HAP-1 (cell line): ENCODE measurements around the gene KRT73.
A peak's percentile ranks its signal among the peaks of the same experiment; 100 is the strongest.

Source experiments
- DNase-seq, 2 experiments: peaks; one replicate each; pipeline ENCODE4 v3.0.0-alpha.2; 2016 to 2020; ENCODE audit warnings: low spot score in 2 of 2
- H3K27me3 ChIP-seq: fragments of 250-450 bp; sonication (Bioruptor Pico); 2 replicates; pipeline ENCODE4 v1.5.1; 2020; ENCODE audit warnings: low read depth, mild to moderate bottlenecking, moderate library complexity
- H3K36me3 ChIP-seq: fragments of 250-450 bp; sonication (Bioruptor Pico); replicated peaks from 2 replicates; pipeline ENCODE4 v1.5.1; 2020; ENCODE audit warnings: mild to moderate bottlenecking
- H3K4me1 ChIP-seq: fragments of 250-450 bp; sonication (Bioruptor Pico); 2 replicates; pipeline ENCODE4 v1.5.1; 2020; ENCODE audit warnings: mild to moderate bottlenecking
- H3K4me3 ChIP-seq: fragments of 250-450 bp; sonication (Bioruptor Pico); 2 replicates; pipeline ENCODE4 v1.5.1; 2020; ENCODE audit warnings: mild to moderate bottlenecking, moderate library complexity
- H3K9me3 ChIP-seq: fragments of 250-450 bp; sonication (Bioruptor Pico); 2 replicates; pipeline ENCODE4 v1.5.1; 2020; ENCODE audit warnings: mild to moderate bottlenecking, moderate library complexity
- in situ Hi-C: fragments of 300-500 bp; cut with MboI; formaldehyde crosslinking; loops from 3 replicates; pipeline ENCODE4 v1.14.3; 2020; ENCODE audit warnings: low sequenced_read_pairs, inconsistent platforms, mixed read lengths

The KRT73 gene

DNA sequence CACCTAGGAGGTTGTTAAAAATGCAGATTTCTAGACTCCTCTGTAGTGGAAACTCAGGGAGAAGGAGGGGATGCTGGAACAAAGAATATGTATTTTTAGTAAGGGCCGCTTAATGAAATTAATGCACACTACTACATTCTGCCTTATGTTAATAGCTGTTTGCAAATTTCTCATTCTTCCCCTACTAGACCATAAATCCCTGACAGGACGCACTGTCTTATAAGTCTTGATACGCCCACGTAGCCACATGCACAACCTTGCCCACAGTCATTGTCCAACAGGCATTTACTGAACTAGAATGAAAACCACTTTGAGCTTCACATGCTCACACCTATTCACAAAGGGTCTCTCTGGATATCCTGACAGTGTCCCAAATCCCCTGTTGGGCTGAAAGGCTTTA is 23.1 kb upstream of the KRT73 start:
- in situ Hi-C loops: no loop called here
- H3K27me3 ChIP-seq: peaks cover 28% of the 10 kb centered on the region

DNA sequence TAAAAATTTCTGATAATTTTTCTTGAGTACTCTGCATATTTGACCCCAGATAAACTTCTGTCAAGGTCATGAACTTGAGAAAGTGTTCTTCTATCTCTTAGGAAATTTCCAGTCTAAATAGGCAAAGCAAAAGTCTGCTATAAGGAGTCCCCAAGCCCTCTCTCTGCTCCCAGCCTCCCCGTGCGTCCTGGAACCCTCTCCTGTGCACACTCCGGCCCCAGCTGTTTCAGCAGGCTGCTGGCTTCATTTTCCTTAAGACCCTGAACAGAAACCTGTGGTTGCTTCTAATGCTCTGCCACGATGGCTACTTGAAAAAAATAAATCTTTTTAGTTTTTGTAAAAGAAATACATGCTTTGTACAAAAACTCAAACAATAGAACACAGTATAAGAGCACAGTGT is 18.9 kb upstream of the KRT73 start:
- peaks cover 28% of the 10 kb centered on the region for H3K27me3 ChIP-seq
- in situ Hi-C loops: no loop called here

More for the DNA sequence above, 23.1 kb upstream of the KRT73 start:
- Histone ChIP-seq H3K4me1 (no peaks in the 10 kb centered on the region), H3K36me3 (no peaks in the 10 kb centered on the region), H3K4me3 (no peak overlapping the region), H3K9me3 (no peaks in the 10 kb centered on the region)
- DNase-seq: no peak

DNA sequence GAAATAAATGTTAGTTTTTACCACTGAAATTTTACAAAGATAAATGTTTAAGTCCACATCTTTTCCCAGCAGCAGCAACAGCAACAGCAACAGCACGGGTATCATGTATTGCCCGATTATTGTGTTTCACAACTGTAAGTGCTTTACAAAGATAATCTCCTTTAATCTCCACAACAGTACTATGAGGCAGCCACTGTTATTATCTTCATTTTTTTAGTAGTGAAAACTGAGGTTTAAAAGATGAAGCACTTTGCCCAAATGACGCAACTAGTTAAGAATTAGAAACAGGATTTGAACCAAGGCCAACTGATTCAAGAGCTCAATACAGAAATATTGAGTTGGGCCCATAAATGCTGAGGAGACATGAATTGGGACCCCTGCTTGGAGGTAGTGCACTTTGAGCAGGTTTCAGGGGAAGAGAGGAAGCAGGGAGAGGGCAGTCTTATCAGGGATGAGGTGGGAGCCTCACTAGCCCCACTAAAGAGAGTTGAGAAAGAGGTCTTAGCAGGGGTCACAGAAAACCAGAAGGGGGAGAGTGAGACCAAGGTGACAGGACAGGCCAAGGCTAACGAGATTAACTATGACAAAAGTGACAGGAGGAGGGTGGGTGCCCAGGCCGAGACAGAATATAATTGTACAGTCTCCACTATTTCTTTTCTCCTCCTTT is 18.4 kb upstream of the KRT73 start:
- in situ Hi-C loops: no loop called here
- Histone ChIP-seq H3K36me3 (no peaks in the 10 kb centered on the region), H3K9me3 (no peaks in the 10 kb centered on the region), H3K27me3 (peaks cover 27% of the 10 kb centered on the region), H3K4me1 (no peaks in the 10 kb centered on the region), H3K4me3 (no peak overlapping the region)
- DNase-seq: peak in 1 of 2 experiments; percentile 8

More for the DNA sequence above, 18.9 kb upstream of the KRT73 start:
- no peak for DNase-seq
- Histone ChIP-seq H3K4me3 (no peak overlapping the region), H3K4me1 (no peaks in the 10 kb centered on the region), H3K9me3 (no peaks in the 10 kb centered on the region), H3K36me3 (no peaks in the 10 kb centered on the region)

DNA sequence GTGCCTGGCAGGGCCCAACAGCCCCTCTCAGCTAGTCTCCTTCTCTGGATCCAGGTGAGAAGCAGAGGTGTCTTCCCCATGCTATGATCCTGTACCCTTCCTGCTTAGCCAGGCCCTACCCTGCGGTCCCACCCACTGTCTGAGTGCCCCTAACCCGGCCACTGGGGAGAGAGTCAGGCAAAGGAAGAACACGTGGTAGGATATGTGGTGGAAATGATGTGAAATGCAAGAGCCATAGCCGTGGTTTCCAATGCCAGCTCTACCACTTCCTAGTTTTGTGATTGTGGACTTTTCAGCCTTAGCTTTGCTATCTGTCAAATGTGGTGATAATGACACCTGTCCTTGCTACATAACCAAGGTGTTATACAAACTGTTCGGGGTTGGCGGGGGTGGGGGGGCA is 17.8 kb upstream of the KRT73 start:
- no peaks in the 10 kb centered on the region for H3K36me3 ChIP-seq
- H3K9me3 ChIP-seq: no peaks in the 10 kb centered on the region
- H3K4me3 ChIP-seq: no peak overlapping the region
- in situ Hi-C loops: no loop called here
- no peak for DNase-seq
- H3K4me1 ChIP-seq: no peaks in the 10 kb centered on the region
- peaks cover 25% of the 10 kb centered on the region for H3K27me3 ChIP-seq

GRCh38 chr12:52634266-52635056 is 16.1 kb upstream of the KRT73 start:
- in situ Hi-C loops: no loop called here
- no peaks in the 10 kb centered on the region for H3K4me1 ChIP-seq
- no peaks in the 10 kb centered on the region for H3K9me3 ChIP-seq
- no peak overlapping the region for H3K4me3 ChIP-seq
- DNase-seq: no peak
- no peaks in the 10 kb centered on the region for H3K36me3 ChIP-seq
- peaks cover 12% of the 10 kb centered on the region for H3K27me3 ChIP-seq

DNA sequence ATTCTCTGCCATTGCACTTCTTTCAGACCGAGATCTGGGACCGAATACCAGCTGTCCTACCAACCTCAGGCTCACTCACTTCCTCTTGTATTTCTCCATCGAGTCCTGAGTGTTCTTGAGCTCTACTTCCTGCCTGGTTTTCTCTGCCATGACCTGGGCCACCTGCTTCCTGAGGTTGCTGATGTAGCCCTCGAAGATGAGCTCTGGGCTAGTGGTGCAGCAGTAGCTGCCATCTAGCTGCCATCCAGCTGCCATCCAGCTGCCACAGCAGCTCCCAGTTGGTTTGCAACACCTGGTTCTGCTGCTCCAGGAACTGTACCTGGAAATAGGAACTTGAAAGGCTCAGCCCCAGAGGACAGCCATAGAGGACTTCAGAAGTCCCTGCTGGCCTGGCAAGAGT is 15.0 kb upstream of the KRT73 start:
- no peak overlapping the region for H3K4me3 ChIP-seq
- no peaks in the 10 kb centered on the region for H3K36me3 ChIP-seq
- no peak for DNase-seq
- H3K4me1 ChIP-seq: no peaks in the 10 kb centered on the region
- no peaks in the 10 kb centered on the region for H3K9me3 ChIP-seq
- peaks cover 5% of the 10 kb centered on the region for H3K27me3 ChIP-seq
- in situ Hi-C loops: no loop called here

DNA sequence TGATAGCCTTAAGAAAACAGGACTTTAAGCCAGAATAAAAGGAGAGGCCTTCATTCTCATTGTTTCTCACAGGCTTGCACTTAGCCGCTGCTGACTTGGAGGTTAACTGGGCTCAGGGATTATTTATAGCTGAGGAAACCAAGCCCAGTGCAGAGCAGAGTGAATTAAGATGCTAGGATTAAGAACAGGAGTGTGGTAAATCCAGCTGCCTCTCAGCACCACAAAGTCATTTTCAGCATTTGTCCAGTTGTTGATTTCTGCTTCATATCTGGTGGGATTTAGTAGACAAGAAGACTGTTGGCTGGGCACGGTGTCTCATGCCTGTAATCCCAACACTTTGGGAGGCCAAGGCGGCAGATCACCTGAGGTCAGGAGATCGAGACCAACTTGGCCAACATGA is 14.3 kb upstream of the KRT73 start:
- Histone ChIP-seq H3K27me3 (peaks cover 3% of the 10 kb centered on the region), H3K36me3 (no peaks in the 10 kb centered on the region), H3K9me3 (no peaks in the 10 kb centered on the region), H3K4me3 (no peak overlapping the region), H3K4me1 (no peaks in the 10 kb centered on the region)
- in situ Hi-C loops: no loop called here
- DNase-seq: no peak

DNA sequence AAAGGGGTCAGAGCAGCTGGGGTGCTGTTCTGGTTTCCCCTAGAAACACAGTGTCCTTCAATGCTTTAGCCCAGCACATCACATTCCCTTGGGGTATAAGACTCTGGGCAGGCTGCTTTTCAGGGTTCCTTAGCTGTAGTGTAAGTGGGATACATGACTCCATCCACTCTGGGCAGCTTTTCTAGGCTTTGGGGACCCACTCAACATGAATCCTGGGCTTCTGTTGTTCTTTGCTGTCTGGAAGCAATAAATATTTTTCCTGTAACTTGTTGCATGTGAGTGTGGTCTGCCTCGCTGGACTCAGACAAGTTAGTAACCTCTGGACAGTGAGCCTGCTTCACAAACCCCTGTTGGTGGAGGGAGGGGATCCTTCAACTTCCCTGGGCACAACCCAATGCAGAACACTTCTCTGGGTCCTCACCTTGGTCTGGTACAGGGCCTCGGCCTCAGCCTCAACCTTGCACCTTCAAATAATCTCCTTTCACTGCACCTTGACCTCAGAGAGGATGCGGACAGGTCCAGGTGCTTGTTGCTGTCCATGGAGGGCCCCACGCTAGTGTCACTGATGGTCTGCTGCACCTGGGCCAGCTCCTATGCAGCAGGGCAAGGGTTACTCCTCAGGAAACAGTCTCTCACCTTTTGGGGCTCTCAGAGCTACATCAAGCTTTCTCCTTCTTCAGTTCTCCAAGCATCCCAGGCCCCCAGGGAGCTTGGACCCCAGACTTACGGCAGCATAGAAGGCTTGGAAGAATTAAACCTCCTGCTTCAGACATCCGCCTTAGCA is 13.5 kb upstream of the KRT73 start:
- in situ Hi-C loops: no loop called here
- H3K4me3 ChIP-seq: no peak overlapping the region
- H3K27me3 ChIP-seq: peaks cover 3% of the 10 kb centered on the region
- no peak for DNase-seq
- no peaks in the 10 kb centered on the region for H3K36me3 ChIP-seq
- no peaks in the 10 kb centered on the region for H3K4me1 ChIP-seq
- no peaks in the 10 kb centered on the region for H3K9me3 ChIP-seq

DNA sequence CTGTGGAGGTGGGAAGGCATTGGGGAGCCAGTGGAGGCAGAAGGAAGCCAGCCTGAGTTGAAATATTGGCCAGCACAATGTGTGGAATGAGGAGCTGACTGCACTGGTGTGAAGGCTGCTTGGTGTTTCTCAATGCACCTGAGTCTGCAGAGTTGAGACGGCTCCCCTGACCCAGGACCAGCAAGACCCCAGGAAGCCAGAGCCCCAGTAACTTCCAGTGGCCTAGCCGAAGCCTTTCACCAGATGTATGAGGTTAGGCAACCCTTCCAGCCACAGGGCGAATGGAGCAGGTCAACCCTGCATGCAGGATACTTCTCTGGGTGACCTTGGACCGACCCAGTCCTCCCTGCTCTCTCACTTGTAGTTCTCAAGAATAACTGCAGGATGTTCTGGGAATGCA is 12.9 kb upstream of the KRT73 start:
- H3K36me3 ChIP-seq: no peaks in the 10 kb centered on the region
- no peaks in the 10 kb centered on the region for H3K9me3 ChIP-seq
- H3K27me3 ChIP-seq: peaks cover 3% of the 10 kb centered on the region; the same call in 1 of the 2 replicates
- DNase-seq: no peak
- no peak overlapping the region for H3K4me3 ChIP-seq
- H3K4me1 ChIP-seq: no peaks in the 10 kb centered on the region
- in situ Hi-C loops: no loop called here

GRCh38 chr12:52630599-52631200 is 12.3 kb upstream of the KRT73 start:
- no peak overlapping the region for H3K4me3 ChIP-seq
- no peaks in the 10 kb centered on the region for H3K36me3 ChIP-seq
- no peaks in the 10 kb centered on the region for H3K9me3 ChIP-seq
- DNase-seq: no peak
- in situ Hi-C loops: no loop called here
- peaks cover 3% of the 10 kb centered on the region; the same call in 1 of the 2 replicates for H3K27me3 ChIP-seq
- H3K4me1 ChIP-seq: no peaks in the 10 kb centered on the region

DNA sequence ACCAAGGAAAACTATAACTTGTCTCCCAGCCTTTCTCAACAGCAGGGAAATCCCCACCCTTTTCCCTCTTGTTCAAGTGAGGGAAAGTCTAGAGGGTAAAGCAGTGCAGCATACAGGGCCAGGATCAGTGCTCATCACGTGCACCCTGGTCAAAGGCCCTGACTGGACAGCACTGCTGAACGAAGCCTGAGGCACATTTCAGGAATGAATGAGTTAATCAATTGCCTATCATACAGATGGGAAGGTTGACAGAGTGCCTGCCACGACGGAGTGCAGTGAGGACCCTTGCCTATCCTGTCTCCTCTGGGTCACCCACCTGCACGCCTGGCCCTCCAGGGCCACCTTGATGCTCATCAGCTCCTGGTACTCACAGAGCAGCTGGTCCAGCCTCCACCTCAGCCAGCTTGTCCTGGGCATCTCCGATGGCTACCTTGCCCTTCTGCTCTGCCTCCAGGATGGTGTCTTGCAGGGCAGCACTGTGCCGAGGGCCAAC is 11.7 kb upstream of the KRT73 start:
- H3K36me3 ChIP-seq: no peaks in the 10 kb centered on the region
- H3K4me1 ChIP-seq: no peaks in the 10 kb centered on the region
- H3K9me3 ChIP-seq: no peaks in the 10 kb centered on the region
- no peak for DNase-seq
- H3K27me3 ChIP-seq: peaks cover 3% of the 10 kb centered on the region; the same call in 1 of the 2 replicates
- H3K4me3 ChIP-seq: no peak overlapping the region
- in situ Hi-C loops: no loop called here

DNA sequence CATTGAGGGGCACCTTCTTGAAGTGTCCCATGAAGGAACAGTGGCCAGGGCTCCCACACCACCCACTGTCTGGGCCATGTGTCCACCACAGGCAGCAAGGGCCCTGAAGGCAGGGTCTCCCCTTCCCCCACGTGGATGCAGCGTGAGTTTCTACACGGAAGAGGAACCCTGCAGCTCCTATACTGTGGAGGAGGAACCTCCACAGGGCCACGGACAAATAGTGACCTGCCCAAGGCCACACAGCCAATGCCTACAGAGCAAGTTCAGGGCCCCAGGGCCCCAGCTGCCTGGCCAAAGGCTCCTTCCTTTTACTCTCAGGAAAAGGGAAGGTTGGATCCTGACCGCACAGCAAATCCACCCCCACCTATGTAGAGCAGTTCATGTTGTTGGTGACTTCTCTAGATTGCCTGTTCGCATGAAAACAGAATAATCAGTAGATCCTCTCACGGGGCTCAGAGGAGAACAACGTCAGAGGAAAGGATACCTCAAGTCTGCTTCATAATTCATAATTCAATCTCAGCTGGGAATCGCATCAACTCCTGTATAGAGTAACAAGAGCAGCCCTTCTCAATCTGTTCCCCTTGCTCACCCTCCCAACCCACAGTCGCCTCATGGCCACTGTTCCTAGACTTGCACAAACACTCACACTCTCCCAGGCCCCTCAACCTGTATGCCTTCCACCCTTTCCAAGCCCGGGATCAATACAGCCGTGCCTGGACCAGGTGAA is 11.1 kb upstream of the KRT73 start:
- no peak overlapping the region for H3K4me3 ChIP-seq
- no peaks in the 10 kb centered on the region for H3K36me3 ChIP-seq
- in situ Hi-C loops: no loop called here
- no peaks in the 10 kb centered on the region for H3K4me1 ChIP-seq
- H3K9me3 ChIP-seq: no peaks in the 10 kb centered on the region
- H3K27me3 ChIP-seq: peaks cover 3% of the 10 kb centered on the region; the same call in 1 of the 2 replicates
- DNase-seq: no peak

DNA sequence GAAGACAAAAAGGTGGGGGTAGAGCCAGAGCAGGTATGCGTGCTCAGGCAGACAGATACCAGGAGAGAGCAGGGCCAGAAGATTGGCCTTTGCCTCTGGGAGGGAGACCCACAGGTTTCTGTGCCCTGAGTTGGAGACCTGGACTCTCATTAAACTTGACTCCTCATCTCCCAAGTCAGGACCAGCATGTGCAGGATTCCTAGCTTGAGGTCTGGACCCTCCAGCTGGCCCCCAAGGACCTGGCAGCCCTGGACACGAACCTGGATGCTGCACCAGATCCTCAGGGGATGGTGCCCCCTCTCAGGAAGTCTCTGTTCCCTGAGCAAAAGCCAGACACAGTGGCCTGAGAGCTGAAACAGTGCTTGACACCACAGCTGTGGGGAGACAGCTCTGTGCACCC is 10.5 kb upstream of the KRT73 start:
- Histone ChIP-seq H3K4me1 (0 out of 2 replicates have a peak, but pooled peaks cover 2% of the 10 kb centered on the region), H3K36me3 (no peaks in the 10 kb centered on the region), H3K9me3 (no peaks in the 10 kb centered on the region), H3K27me3 (peaks cover 3% of the 10 kb centered on the region; the same call in 1 of the 2 replicates), H3K4me3 (no peak overlapping the region)
- in situ Hi-C loops: no loop called here
- DNase-seq: no peak
